CD4-positive, alpha-beta T cell (primary cell): ENCODE measurements around the gene SAMSN1. TPM values are rescaled to one million over a fixed set of nuclear protein-coding genes. Genes with fewer than 3 reads are reported as not detected.

Source experiments
- ATAC-seq: fragments of 200-7000 bp; cut with Tn5 transposase; one replicate; pipeline ENCODE4 v1.10.0; 2022; ENCODE audit warnings: mild to moderate bottlenecking; ENCODE audit not compliant: poor library complexity
- CTCF ChIA-PET: fragments of 350-600 bp; sonication (Branson Sonifier 250); formaldehyde crosslinking; loops from one replicate; lab custom pipeline; 2021; ENCODE audit warnings: antibody characterized with exemption, inconsistent platforms; lab: Charles Lee
- POLR2A ChIA-PET: fragments of 350-600 bp; sonication (Branson Sonifier 250); formaldehyde crosslinking; loops from one replicate; lab custom pipeline; 2021; ENCODE audit warnings: antibody characterized with exemption, inconsistent platforms; lab: Charles Lee
- DNase-seq, 14 experiments: peaks; one replicate each; pipeline ENCODE4 v3.0.0-alpha.2; 2013 to 2020; ENCODE audit warnings: mixed read lengths in 2 of 14
- H3K27ac ChIP-seq, 2 donors: one replicate each; pipeline versions ENCODE4 v1.5.1 to v1.7.0; 2013; ENCODE audit warnings: low read length in 2 of 2, low read depth in 1 of 2, mild to moderate bottlenecking in 1 of 2
- H3K27me3 ChIP-seq, 2 experiments: 1 replicate in 1 of 2; 2 replicates in 1 of 2; pipeline versions ENCODE4 v1.6.1 to v1.7.0; 2013; ENCODE audit warnings: low read length in 2 of 2, control low read depth in 1 of 2, mild to moderate bottlenecking in 1 of 2, moderate library complexity in 1 of 2; ENCODE audit not compliant: insufficient read depth in 2 of 2, control insufficient read depth in 1 of 2
- H3K36me3 ChIP-seq: one replicate; pipeline ENCODE4 v1.6.1; 2013; ENCODE audit warnings: low read length, control low read depth; ENCODE audit not compliant: insufficient read depth
- H3K4me1 ChIP-seq: one replicate; pipeline ENCODE4 v1.6.1; 2013; ENCODE audit warnings: low read length, control low read depth; ENCODE audit not compliant: insufficient read depth
- H3K4me3 ChIP-seq: one replicate; pipeline ENCODE4 v1.5.1; 2013; ENCODE audit warnings: mild to moderate bottlenecking, low read length, moderate library complexity
- H3K9me3 ChIP-seq, 2 experiments: 1 replicate in 1 of 2; 2 replicates in 1 of 2; pipeline versions ENCODE4 v1.6.1 to v1.7.0; 2013; ENCODE audit warnings: low read length in 2 of 2, mild to moderate bottlenecking in 2 of 2, control low read depth in 1 of 2, moderate library complexity in 1 of 2; ENCODE audit not compliant: control insufficient read depth in 1 of 2, insufficient read depth in 1 of 2
- H3K27ac Mint-ChIP-seq: one replicate; pipeline ENCODE4 v1.8.0; 2020; ENCODE audit warnings: mixed read lengths
- H3K27me3 Mint-ChIP-seq: one replicate; pipeline ENCODE4 v1.8.0; 2021; ENCODE audit warnings: mixed read lengths
- H3K36me3 Mint-ChIP-seq: one replicate; pipeline ENCODE4 v1.8.0; 2021; ENCODE audit warnings: low read depth, mixed read lengths
- H3K4me1 Mint-ChIP-seq: one replicate; pipeline ENCODE4 v1.8.0; 2021; ENCODE audit warnings: low read depth, mixed read lengths
- H3K4me3 Mint-ChIP-seq: one replicate; pipeline ENCODE4 v1.8.0; 2020; ENCODE audit warnings: mild to moderate bottlenecking, mixed read lengths
- H3K9me3 Mint-ChIP-seq: one replicate; pipeline ENCODE4 v1.8.0; 2020; ENCODE audit warnings: mixed read lengths
- intact Hi-C, 2 experiments: fragments of 100-400 bp; cut with DNase I in 1 of 2; cut with micrococcal nuclease in 1 of 2; formaldehyde crosslinking; loops; one replicate each; pipeline versions ENCODE4 v1.15.1 to v1.9.0; 2023 to 2025; cut with DNase I, micrococcal nuclease
- total RNA-seq, 174 experiments: library from RNA in 2 of 174; stranded (reverse) in 2 of 174; gene quantifications; one replicate each; pipeline ENCODE4 v1.2.3 and lab custom pipeline; 2021 to 2026
- TF ChIP-seq, protein P1 (sequence below): fragments of 200-600 bp; IDR thresholded peaks from one replicate; pipeline ENCODE4 v1.8.0; 2022; ENCODE audit warnings: antibody characterized with exemption, mild to moderate bottlenecking

SAMSN1 gene
- total RNA-seq, 2 experiments from 2014 or later, result 51.2 to 51.3 TPM

DNA sequence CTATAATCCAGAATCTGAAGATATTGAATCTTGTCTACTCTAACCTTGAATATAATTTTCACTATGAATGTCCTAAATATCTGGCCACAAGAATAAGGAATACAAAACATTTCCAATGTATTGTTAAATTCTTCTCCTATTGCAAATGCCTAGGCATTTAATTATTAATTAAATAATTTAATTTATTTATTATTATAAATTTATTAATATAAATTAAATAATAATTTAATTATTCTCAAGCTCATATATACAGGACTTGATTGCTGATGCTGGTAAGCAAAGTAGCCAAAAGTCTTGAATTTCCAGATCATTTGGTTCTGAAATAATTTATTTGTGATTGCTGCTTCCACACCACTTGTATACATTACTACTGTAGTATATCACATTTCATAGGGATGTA, 71.1 kb downstream of the SAMSN1 start:
- POLR2A ChIA-PET, result no interaction called here

DNA sequence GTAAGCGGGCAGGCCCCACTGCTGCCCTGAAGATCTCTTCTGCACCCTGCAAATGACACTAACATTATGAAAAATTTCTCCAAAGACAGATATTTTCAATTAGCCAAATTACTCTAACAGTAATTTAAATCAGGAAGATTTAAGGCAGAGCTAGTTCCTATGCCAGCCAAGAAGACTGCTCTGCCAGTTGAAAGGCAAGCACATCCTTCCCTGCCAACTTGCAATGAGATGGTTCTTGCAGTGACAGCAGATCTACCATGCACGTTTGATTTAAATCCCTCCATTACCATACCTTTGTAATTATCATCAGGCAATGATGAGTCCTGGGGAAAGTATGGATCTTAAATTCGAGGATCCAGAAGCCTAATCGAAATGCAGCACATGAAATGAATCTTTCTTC, 76.5 kb downstream of the SAMSN1 start:
- H3K4me3 Mint-ChIP-seq, result no peak overlapping the region

More for the DNA sequence above, 71.1 kb downstream of the SAMSN1 start:
- Histone ChIP-seq H3K4me1 (no peaks in the 10 kb centered on the region), H3K4me3 (no peak overlapping the region), H3K9me3 (no peaks in the 10 kb centered on the region), H3K36me3 (no peaks in the 10 kb centered on the region), H3K27ac (no peak overlapping the region), H3K27me3 (no peaks in the 10 kb centered on the region)
- H3K27me3 Mint-ChIP-seq, result no peaks in the 10 kb centered on the region
- no peak for ATAC-seq
- no peaks in the 10 kb centered on the region for H3K36me3 Mint-ChIP-seq
- H3K9me3 Mint-ChIP-seq, result no peaks in the 10 kb centered on the region
- no peaks in the 10 kb centered on the region for H3K4me1 Mint-ChIP-seq
- DNase-seq, result no peak
- no peak overlapping the region for H3K4me3 Mint-ChIP-seq
- H3K27ac Mint-ChIP-seq, result no peak overlapping the region
- CTCF ChIA-PET, result no interaction called here
- intact Hi-C loops, result no loop called here
- TF ChIP-seq, protein P1, sequence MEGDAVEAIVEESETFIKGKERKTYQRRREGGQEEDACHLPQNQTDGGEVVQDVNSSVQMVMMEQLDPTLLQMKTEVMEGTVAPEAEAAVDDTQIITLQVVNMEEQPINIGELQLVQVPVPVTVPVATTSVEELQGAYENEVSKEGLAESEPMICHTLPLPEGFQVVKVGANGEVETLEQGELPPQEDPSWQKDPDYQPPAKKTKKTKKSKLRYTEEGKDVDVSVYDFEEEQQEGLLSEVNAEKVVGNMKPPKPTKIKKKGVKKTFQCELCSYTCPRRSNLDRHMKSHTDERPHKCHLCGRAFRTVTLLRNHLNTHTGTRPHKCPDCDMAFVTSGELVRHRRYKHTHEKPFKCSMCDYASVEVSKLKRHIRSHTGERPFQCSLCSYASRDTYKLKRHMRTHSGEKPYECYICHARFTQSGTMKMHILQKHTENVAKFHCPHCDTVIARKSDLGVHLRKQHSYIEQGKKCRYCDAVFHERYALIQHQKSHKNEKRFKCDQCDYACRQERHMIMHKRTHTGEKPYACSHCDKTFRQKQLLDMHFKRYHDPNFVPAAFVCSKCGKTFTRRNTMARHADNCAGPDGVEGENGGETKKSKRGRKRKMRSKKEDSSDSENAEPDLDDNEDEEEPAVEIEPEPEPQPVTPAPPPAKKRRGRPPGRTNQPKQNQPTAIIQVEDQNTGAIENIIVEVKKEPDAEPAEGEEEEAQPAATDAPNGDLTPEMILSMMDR, result no peak

GRCh38 chr21:14466715-14467114, 79.4 kb downstream of the SAMSN1 start:
- no peaks in the 10 kb centered on the region for H3K36me3 Mint-ChIP-seq
- Histone ChIP-seq H3K9me3 (no peaks in the 10 kb centered on the region), H3K36me3 (no peaks in the 10 kb centered on the region), H3K27me3 (no peaks in the 10 kb centered on the region), H3K4me1 (no peaks in the 10 kb centered on the region), H3K27ac (no peak overlapping the region), H3K4me3 (no peak overlapping the region)
- H3K27ac Mint-ChIP-seq, result no peak overlapping the region
- no peaks in the 10 kb centered on the region for H3K4me1 Mint-ChIP-seq
- TF ChIP-seq, protein P1, result no peak
- no peak for DNase-seq
- ATAC-seq, result no peak
- intact Hi-C loops, result no loop called here
- ChIA-PET CTCF (interaction anchor here (1.0 kb wide), 1 partner anchor 15 kb away, joined by 4 read pairs; no protein-coding TSS in a partner anchor), POLR2A (no interaction called here)
- no peaks in the 10 kb centered on the region for H3K9me3 Mint-ChIP-seq
- no peak overlapping the region for H3K4me3 Mint-ChIP-seq
- H3K27me3 Mint-ChIP-seq, result no peaks in the 10 kb centered on the region

More for the DNA sequence above, 76.5 kb downstream of the SAMSN1 start:
- Mint-ChIP-seq H3K9me3 (no peaks in the 10 kb centered on the region), H3K27me3 (no peaks in the 10 kb centered on the region), H3K36me3 (no peaks in the 10 kb centered on the region), H3K4me1 (no peaks in the 10 kb centered on the region), H3K27ac (no peak overlapping the region)
- Histone ChIP-seq H3K4me3 (no peak overlapping the region), H3K4me1 (no peaks in the 10 kb centered on the region), H3K27me3 (no peaks in the 10 kb centered on the region), H3K27ac (no peak overlapping the region), H3K36me3 (no peaks in the 10 kb centered on the region), H3K9me3 (no peaks in the 10 kb centered on the region)
- no peak for ATAC-seq
- POLR2A ChIA-PET, result no interaction called here
- TF ChIP-seq, protein P1, result no peak
- intact Hi-C loops, result no loop called here
- CTCF ChIA-PET, result no interaction called here
- DNase-seq, result no peak
